Activated CD4-positive, CD25-positive, alpha-beta regulatory T cell treated with anti-CD3 and anti-CD28 coated beads, Interleukin-2, amount 50 U/mL, for 24 hours (primary cell): Measurements from ENCODE around the gene PSRC1.

Experiments
- ATAC-seq, 2 donors: fragments of 150-1000 bp; cut with Tn5 transposase; one replicate each; pipeline ENCODE4 v1.10.0; 2021; ENCODE audit warnings: mild to moderate bottlenecking in 1 of 2, moderate library complexity in 1 of 2

Gene PSRC1

GRCh38 chr1:109243221-109243620 lies 39.7 kb downstream of the PSRC1 start:
- ATAC-seq: no peak

DNA sequence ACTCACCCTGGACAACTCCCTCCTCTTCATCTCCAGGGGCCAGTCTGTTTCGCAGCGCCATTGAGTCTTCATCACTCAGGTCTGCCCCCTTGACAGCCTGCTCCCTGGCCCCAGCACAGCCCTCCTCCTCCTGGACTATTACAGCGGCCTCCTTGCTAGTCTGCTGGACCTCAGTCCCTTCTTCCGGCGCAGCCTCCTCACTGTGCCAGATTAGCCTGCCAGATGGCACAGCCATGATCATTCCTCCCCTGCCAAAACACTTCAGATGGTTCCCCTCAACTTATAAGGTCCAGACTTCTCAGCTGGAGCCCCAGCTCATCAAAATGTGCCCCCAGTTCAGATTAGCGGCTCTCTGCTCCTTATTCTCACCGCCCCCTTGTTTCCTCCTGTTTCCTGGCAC lies 40.6 kb downstream of the PSRC1 start:
- ATAC-seq: no peak

- ATAC-seq: no peak
These were observed 41.1 kb downstream of the PSRC1 start for GRCh38 chr1:109241841-109242345.

DNA sequence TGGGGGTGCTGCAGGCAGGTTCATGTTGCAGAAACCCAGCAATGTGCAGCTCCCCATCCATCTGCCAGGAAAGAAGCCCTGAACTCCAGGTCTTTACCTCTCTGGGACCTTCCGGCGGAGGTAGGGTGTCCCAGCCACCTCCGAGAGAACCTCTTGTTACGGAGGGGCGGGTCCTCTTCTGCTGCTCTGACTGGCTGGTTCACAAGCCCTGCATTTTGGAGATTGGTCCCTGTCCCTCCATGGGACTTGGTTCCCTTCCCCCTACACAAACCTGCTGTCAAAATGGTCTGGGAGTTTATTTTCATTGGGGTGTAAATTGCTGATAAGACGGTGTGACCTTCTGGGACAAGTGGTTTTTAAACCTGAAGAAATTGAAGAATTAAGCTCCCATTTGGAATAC lies 41.6 kb downstream of the PSRC1 start:
- peak in 1 of 2 donors; percentile 19 for ATAC-seq

GRCh38 chr1:109240158-109241152 lies 42.5 kb downstream of the PSRC1 start:
- ATAC-seq: peak; percentile 3 to 32

DNA sequence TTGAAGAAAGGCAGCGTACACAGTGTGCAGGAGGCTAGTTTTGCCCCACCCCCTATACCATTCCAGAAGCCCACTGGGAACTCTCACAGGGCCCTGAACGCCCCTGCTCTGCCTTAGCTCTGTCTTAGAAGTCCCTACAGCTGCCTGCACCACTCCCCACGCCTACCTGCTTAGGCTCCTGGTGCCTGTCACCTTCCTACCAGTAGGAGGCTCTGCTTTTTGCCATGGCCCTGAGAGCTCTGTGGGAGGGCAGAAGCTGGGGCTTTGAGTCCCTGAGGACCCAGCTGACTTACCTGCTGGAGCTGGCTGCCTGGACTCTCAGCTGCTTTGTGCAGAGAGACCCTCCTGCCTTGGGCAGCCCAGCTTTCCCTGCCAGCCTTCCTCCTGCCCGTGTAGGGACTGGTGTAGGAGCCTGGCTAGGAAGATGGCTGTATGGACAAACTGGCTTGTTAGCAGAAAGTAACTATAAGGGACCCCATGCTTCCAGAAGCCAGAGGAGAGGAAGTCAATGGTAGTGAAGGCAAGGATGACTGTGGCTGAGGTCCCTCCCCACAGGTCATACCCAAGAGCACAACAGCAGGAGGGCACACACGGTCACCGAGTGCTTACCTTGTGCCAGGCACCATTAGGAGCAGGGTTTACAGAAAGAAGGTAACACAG lies 43.4 kb downstream of the PSRC1 start:
- peak; percentile 62 to 65 for ATAC-seq

- ATAC-seq: no peak
These were observed 43.9 kb downstream of the PSRC1 start for GRCh38 chr1:109239047-109239408.

DNA sequence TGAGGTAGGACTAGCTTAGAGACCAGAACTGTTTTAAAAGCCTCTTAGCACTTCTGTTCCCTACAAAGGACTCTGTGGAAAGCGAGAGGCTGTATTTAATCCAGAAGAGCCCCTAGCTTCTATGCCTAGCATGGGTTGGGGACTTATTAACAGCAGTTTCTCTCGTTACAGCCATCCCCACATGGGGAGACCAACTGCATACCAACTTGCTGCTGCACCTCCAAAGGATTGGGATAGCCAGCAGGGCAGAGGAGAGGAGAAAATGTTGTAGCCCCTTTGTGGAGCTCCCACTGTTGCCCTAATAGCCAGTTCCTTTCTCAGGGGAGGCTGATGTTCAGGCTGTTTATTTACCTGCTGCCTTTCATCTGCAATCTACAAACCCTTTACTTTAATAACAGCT lies 44.6 kb downstream of the PSRC1 start:
- no peak for ATAC-seq

DNA sequence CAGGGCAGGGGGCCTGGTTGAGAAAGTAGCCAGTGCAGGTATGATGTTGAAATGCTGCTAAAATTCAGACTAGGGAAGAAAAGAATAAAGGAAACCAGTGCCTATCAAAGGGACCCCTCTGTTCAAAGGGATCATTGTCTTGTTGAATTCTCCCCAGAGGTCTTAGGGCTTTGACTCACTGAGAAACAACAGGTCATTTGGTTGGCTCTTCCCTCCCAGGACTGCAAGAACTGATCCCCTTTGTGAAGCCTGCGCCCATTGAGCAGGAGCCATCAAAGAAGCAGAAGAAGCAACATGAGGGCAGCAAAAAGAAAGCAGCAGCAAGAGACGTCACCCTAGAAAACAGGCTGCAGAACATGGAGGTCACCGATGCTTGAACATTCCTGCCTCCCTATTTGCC lies 45.4 kb downstream of the PSRC1 start:
- ATAC-seq: no peak

GRCh38 chr1:109235137-109235536 lies 47.8 kb downstream of the PSRC1 start:
- no peak for ATAC-seq

DNA sequence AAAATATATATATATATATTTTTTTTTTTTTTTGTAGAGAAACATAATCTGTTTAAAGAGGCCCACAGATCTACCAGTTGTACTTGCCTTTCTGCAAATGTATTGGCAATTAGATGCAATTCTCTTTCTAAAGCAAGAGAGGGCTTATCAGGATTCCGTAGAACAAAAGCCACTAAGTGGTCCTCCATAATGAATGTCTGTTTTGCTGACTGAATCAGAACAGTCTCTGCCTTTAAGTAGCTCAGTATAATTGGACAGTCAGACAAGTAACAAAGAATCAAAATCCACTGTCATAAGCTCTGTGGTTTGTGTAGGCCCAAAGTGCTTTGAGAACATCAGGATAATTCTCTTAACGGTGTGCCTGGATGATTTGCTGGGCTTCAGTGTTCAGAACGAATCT lies 51.9 kb downstream of the PSRC1 start:
- no peak for ATAC-seq
